ENCODE measurements around the gene RBBP4. TPM values are rescaled to one million over a fixed set of nuclear protein-coding genes. Genes with fewer than 3 reads are reported as not detected.
"Not testable (repeated sequence)": the region's sequence is repeated elsewhere in the genome, so short reads cannot be mapped to it uniquely, and the experiment has no call there.

RBBP4 gene
- total RNA-seq, 1 experiment from 2014 or later: 165 TPM

GRCh38 chr1:32632829-32633228 is 18.2 kb upstream of the RBBP4 start:
- Mint-ChIP-seq H3K27ac (ENCODE audit: low read depth, unreplicated experiment) (no peak overlapping the region), H3K4me3 (ENCODE audit: unreplicated experiment) (no peak overlapping the region), H3K4me1 (ENCODE audit: insufficient read depth, unreplicated experiment) (peaks cover 11% of the 10 kb centered on the region), H3K9me3 (ENCODE audit: unreplicated experiment) (no peaks in the 10 kb centered on the region), H3K27me3 (ENCODE audit: insufficient read depth, unreplicated experiment) (no peaks in the 10 kb centered on the region), H3K36me3 (ENCODE audit: insufficient read depth, unreplicated experiment) (peaks cover 64% of the 10 kb centered on the region)
- TF ChIP-seq CTCF (IDR thresholded peaks at IDR 0.05; ENCODE audit: unreplicated experiment): no peak
- ChIA-PET CTCF (interaction anchor here (1.0 kb wide), 1 partner anchor 141 kb away, joined by 3 read pairs; no protein-coding TSS in a partner anchor), POLR2A (no interaction called here)
- no peak for DNase-seq (ENCODE audit: unreplicated experiment)
- BruUV-seq (replicated peaks): no TSS peak
- intact Hi-C loops (cut with micrococcal nuclease): no loop called here

- H3K27me3 Mint-ChIP-seq (ENCODE audit: insufficient read depth, unreplicated experiment): no peaks in the 10 kb centered on the region
- peaks cover 11% of the 10 kb centered on the region for H3K4me1 Mint-ChIP-seq (ENCODE audit: insufficient read depth, unreplicated experiment)
- no peak for TF ChIP-seq CTCF (IDR thresholded peaks at IDR 0.05; ENCODE audit: unreplicated experiment)
- ChIA-PET CTCF (interaction anchor here (0.5 to 0.6 kb wide), 3 partner anchors 13 to 533 kb away, joined by 3 to 4 read pairs (median 3); no protein-coding TSS in a partner anchor), POLR2A (interaction anchor here (0.6 to 1.6 kb wide), 4 partner anchors 8 to 101 kb away, joined by 3 to 5 read pairs (median 4); no protein-coding TSS in a partner anchor)
- peak overlapping the region; percentile 87 for H3K27ac Mint-ChIP-seq (ENCODE audit: low read depth, unreplicated experiment)
- no TSS peak for BruUV-seq (replicated peaks)
- peaks cover 36% of the 10 kb centered on the region for H3K36me3 Mint-ChIP-seq (ENCODE audit: insufficient read depth, unreplicated experiment)
- DNase-seq (ENCODE audit: unreplicated experiment): no peak
- intact Hi-C loops (cut with micrococcal nuclease): no loop called here
- H3K9me3 Mint-ChIP-seq (ENCODE audit: unreplicated experiment): no peaks in the 10 kb centered on the region
- H3K4me3 Mint-ChIP-seq (ENCODE audit: unreplicated experiment): no peak overlapping the region
Observed at GRCh38 chr1:32635508-32636277, 15.3 kb upstream of the RBBP4 start.

GRCh38 chr1:32636914-32637645 is 13.9 kb upstream of the RBBP4 start:
- Mint-ChIP-seq H3K4me3 (ENCODE audit: unreplicated experiment) (peak overlapping the region; percentile 66), H3K27ac (ENCODE audit: low read depth, unreplicated experiment) (peak overlapping the region; percentile 87), H3K9me3 (ENCODE audit: unreplicated experiment) (no peaks in the 10 kb centered on the region), H3K27me3 (ENCODE audit: insufficient read depth, unreplicated experiment) (no peaks in the 10 kb centered on the region), H3K36me3 (ENCODE audit: insufficient read depth, unreplicated experiment) (peaks cover 27% of the 10 kb centered on the region), H3K4me1 (ENCODE audit: insufficient read depth, unreplicated experiment) (peaks cover 11% of the 10 kb centered on the region)
- POLR2A ChIA-PET: interaction anchor here (0.6 to 2.6 kb wide), 8 partner anchors 9 to 113 kb away, joined by 3 to 19 read pairs (median 4); partner anchors contain the start of genes RBBP4 and ZBTB8OS
- CTCF ChIA-PET: interaction anchor here (0.6 to 1.3 kb wide), 4 partner anchors 16 to 117 kb away, joined by 3 to 5 read pairs (median 3); no protein-coding TSS in a partner anchor
- intact Hi-C loops (cut with micrococcal nuclease): no loop called here
- TF ChIP-seq CTCF (IDR thresholded peaks at IDR 0.05; ENCODE audit: unreplicated experiment): no peak
- DNase-seq (ENCODE audit: unreplicated experiment): peak; percentile 67
- TSS peak; percentile 33 for BruUV-seq (replicated peaks)

GRCh38 chr1:32639489-32640075 is 11.4 kb upstream of the RBBP4 start:
- Mint-ChIP-seq H3K36me3 (ENCODE audit: insufficient read depth, unreplicated experiment) (peaks cover 4% of the 10 kb centered on the region), H3K4me3 (ENCODE audit: unreplicated experiment) (no peak overlapping the region), H3K27me3 (ENCODE audit: insufficient read depth, unreplicated experiment) (no peaks in the 10 kb centered on the region), H3K27ac (ENCODE audit: low read depth, unreplicated experiment) (no peak overlapping the region), H3K4me1 (ENCODE audit: insufficient read depth, unreplicated experiment) (peaks cover 11% of the 10 kb centered on the region), H3K9me3 (ENCODE audit: unreplicated experiment) (no peaks in the 10 kb centered on the region)
- no peak for TF ChIP-seq CTCF (IDR thresholded peaks at IDR 0.05; ENCODE audit: unreplicated experiment)
- DNase-seq (ENCODE audit: unreplicated experiment): no peak
- ChIA-PET CTCF (no interaction called here), POLR2A (interaction anchor here (0.6 to 1.7 kb wide), 3 partner anchors 12 to 245 kb away, joined by 3 to 5 read pairs (median 3); partner anchors contain the start of genes BSDC1 and RBBP4)
- intact Hi-C loops (cut with micrococcal nuclease): no loop called here
- no TSS peak for BruUV-seq (replicated peaks)

- POLR2A ChIA-PET; DNase-seq (ENCODE audit: unreplicated experiment); H3K27ac Mint-ChIP-seq (ENCODE audit: low read depth, unreplicated experiment); H3K4me3 Mint-ChIP-seq (ENCODE audit: unreplicated experiment); H3K9me3 Mint-ChIP-seq (ENCODE audit: unreplicated experiment); intact Hi-C loops (cut with micrococcal nuclease); BruUV-seq (replicated peaks); H3K4me1 Mint-ChIP-seq (ENCODE audit: insufficient read depth, unreplicated experiment); H3K27me3 Mint-ChIP-seq (ENCODE audit: insufficient read depth, unreplicated experiment): not testable (repeated sequence)
- H3K36me3 Mint-ChIP-seq (ENCODE audit: insufficient read depth, unreplicated experiment): peaks cover 15% of the 10 kb centered on the region
- CTCF ChIA-PET: interaction anchor here (0.6 to 1.0 kb wide), 2 partner anchors 23 to 241 kb away, joined by 3 to 5 read pairs; no protein-coding TSS in a partner anchor
Observed at GRCh38 chr1:32642292-32642827, 8.6 kb upstream of the RBBP4 start.

Data from MCF 10A (cell line).